Fibroblast of skin of abdomen (primary cell): ENCODE data around the gene ADAMTS2.

Source experiments
- DNase-seq: peaks from one replicate; pipeline ENCODE4 v3.0.0-alpha.2; 2013

Gene ADAMTS2

DNA sequence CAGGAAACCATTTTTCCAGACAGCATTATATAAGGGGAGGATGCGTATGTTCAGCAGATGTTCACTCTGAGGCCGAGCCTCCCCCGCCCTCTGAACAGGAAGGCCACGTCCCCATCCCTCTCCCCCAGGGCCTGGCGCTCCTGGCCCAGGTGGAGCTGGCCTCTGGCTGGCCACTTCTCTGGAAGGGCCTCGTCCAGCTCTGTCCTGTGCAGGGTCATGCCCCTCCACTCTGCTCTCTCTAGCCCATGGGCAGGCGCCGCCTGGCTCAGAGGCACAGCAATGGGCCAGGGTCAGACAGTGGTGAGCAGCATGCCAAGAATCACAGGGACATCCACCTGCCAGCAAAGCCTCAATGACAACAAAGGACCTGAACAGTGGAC, 34.2 kb downstream of the ADAMTS2 start:
- DNase-seq = peak; percentile 36

DNA sequence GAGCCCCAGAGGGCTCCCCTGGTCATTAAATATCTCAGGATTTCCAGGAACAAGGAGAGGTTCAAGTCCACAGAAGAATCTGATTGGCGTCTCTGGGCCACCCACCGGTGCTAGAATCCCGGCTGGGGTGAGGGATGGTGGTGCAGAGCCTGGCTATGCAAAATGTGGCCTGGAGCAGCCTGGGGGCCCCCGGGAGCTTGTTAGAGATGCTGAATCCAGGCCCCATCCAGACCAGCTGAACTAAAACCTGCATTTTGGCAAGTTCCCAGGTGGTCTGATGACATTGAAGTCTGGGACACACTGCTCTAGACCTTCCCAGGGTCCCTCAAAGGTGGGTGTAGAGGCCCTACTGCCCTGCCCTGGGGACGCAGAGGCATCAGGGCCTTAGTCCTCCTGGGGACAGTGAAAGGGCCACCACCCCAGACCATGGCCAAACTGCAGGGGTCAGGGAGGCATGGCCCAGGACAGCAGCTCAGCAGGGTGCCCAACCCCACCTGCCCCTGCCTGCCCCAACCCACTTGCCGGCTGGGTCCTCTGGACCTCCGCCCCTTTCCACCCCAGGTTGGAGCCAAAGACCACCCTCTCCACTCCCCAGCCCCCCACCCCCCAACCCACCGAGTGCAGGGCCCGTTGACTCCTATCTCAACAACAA, 34.7 kb downstream of the ADAMTS2 start:
- DNase-seq = no peak

DNA sequence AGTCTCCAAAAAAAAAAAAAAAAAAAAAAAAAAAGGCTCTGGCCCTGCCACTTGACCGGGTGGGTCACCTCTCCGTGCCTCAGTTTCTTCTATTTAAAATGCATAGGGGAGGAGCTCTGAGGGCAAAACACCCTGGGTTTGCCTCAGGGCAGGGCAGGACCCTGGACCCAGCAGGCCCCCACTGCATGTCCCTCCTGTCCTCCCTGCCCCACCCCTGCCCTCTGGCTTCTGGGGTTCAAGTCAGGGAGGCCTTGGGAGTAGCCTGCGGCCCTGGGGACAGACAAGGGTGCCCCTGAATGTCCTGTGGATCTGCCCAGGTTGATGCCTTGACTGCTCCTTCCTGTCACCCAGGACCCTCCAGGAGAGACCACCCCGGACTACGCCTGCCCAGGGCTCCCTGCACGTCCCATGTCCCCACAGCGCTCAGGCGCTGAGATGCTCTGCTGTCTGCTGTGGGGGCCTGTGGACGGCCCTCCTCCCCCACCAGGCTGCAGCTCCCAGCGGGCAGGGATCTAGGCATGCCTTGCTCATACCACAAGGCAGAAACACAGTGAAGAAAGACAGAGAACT, 35.4 kb downstream of the ADAMTS2 start:
- no peak for DNase-seq

DNA sequence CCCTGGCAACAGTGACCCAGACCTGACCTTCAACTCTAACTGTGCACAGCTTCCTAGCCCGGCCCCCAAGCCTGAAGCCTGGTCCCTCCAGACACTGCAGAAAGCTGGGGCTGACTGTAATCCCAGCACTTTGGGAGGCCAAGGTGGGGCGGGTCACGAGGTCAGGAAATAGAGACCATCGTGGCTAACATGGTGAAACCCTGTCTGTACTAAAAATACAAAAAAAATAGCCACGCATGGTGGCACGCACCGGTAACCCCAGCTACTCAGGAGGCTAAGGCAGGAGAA, 35.9 kb downstream of the ADAMTS2 start:
- DNase-seq = no peak

- no peak for DNase-seq
Measured at GRCh38 chr5:179308563-179309382, 36.5 kb downstream of the ADAMTS2 start.

- no peak for DNase-seq
Measured at GRCh38 chr5:179307931-179308471, 37.3 kb downstream of the ADAMTS2 start.

DNA sequence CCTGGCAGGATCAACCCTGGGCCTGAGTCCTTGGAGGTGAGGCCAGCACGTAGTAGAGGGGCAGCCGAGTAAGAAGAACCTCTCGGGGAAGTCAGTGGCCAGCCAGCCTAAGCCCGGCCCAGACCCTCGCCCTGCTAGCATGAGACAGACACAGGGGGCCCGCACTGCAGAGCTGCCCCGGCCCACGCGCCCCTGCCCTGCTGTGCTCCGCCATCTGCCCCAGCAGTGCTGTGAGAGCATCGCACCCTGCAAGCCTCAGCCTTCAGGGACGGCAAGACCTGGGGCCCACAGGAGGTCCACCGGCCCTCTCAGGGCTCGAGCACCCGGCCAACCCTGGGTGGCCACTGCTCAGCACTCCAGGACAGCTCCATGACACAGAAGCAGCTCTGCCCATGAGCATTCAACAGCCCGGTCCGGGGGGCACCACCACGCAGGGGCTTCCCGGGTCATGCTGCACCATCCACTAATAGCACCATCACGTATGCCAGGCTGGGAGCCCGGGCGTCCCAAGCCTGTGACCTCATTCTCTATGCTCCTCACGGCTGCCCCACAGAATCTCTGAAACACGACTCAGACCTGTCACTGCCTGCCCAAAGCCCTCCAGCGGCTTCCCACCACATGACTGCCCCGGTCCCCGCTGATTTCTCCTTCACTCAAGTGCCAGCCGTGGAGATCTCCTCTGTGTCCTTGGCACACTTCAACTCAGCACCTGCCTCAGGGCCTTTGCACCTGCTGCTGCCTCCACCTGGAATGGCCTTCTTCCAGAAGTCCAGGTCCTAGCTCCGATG, 38.1 kb downstream of the ADAMTS2 start:
- DNase-seq = no peak

GRCh38 chr5:179306191-179307012, 38.9 kb downstream of the ADAMTS2 start:
- peak; percentile 9 for DNase-seq

DNA sequence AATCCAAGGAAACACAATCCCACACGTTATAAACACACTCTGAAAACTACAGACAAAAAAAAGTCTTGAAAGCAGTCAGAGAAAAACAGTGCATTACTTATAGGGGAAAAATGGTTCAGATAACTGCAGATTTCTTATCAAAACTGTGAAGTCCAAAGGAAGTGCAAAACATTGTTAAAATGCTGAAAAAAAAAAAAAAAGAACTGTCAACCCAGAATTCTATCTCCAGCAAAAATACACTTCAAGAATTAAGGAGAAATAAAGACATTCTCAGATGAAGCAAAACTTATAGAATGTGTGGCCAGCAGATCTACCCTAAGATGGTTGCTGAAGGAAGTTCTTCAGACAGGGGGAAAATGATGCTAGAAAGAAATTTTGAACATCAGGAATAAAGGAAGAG, 40.4 kb downstream of the ADAMTS2 start:
- DNase-seq = no peak

- peak; percentile 72 for DNase-seq
Measured at GRCh38 chr5:179304466-179304865, 40.8 kb downstream of the ADAMTS2 start.

DNA sequence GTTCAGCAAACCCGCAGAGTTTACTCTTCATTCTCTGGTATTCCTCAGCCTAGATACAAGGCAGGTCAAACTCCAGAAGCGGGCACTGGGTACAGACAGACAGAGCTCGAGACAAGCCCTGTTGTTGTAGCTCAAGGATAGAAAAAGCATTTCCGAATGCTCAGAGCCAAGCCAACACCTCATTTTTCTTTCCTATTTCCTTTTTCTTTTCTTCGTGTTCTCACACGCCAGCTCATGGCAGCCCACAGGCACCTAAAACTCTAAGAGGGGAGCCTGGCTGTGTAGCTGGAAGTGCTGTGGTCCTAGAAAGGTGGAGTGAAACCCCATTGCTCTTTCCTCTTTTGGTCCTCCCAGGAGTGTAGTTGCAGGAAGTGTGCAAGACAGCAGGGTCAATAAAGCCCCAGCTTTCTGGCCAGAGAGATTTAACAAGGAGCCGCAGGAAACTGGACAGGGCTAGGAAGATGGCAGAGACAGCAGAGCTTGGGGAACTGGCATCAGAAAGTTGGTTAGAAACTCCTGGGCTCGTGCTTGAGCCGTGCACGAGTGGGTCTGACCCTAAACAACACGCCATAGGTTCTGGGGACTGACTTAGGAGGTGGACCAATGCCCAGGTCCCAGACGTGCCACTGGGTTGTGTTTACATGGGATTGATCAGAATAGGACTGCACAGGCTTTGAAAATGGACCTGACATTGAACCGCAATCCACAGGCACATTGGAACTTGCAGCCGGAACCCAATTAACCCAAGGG, 41.6 kb downstream of the ADAMTS2 start:
- no peak for DNase-seq

DNA sequence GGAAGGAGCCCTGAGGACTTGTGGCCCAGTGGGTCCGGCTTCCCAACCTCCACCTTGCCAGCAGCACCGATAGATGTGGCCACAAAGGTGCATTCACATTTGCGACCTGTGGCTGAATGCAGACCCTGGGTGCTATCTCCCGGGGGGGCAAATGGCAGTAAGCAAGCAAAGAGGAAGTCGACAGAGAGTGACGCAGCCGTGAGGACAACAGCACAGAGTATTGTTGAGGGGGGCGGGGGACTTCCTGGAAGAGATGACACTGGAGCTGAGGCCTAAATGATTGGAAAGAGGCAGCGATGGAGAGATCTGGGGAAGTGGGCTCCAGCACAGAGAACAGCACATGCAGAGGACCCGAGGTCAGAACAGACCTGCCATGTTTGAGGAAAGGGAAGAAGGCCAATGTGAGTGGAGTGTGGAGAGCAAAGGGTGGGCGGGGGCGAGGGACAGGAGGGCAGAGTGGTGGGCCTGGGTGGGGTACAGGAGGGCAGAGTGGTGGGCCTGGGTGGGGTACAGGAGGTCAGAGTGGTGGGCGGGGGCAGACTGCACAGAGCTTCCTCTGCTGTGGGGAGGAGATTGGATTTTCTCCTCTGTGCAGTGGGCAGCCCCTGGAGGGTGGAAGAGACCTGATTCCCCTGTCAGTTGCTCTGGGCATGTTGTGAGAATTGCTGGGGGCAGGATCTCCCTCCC, 42.6 kb downstream of the ADAMTS2 start:
- no peak for DNase-seq

DNA sequence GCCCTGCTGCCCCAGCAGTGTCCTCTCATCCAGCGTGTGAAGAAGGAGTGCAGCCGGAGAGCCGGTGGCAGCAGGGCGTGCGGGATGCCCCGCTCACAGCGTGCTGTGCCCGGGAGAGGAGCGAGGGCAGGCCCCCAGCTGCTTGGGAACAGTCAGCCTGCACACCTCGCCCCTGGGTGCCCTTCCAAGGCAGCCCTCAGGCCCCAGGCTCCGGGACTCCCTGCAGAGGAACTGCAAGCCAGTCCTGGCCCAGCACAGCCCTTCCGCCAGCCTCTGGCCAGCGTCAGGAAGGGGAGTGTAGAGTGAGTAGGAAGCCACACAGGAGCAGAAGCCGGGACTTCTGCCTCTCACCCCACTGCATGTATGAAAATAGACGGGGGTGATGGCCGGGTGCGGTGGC, 43.5 kb downstream of the ADAMTS2 start:
- no peak for DNase-seq

- no peak for DNase-seq
Measured at GRCh38 chr5:179301376-179301775, 43.9 kb downstream of the ADAMTS2 start.

DNA sequence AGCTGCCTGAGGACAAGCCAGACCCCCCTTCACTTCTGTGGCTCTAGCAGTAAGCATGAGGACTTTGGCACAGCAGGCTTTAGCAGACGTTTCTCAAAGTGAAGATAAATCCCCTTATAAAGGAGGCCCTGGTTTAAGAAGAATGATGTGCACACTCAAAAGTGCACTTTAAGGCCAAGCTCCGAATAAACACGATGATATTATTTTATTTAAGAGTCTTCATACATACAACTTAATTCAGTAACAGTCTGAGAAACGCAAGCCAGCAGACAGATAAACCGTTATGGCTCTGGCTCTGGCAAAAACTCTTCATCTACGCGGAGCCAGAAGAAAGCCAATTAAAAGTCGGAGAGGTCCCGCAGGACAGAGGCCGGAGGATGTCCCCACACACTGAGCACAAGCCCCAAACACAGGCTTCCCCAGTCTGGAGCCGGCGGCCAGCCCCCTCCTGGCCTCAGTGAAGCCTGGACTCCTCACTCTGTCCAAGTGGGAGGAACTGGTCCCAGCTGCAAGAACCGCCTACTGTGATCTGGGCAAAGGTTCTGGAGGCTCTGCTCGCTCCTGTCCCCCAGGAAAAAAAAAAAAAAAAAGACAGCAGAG, 44.6 kb downstream of the ADAMTS2 start:
- DNase-seq = no peak

DNA sequence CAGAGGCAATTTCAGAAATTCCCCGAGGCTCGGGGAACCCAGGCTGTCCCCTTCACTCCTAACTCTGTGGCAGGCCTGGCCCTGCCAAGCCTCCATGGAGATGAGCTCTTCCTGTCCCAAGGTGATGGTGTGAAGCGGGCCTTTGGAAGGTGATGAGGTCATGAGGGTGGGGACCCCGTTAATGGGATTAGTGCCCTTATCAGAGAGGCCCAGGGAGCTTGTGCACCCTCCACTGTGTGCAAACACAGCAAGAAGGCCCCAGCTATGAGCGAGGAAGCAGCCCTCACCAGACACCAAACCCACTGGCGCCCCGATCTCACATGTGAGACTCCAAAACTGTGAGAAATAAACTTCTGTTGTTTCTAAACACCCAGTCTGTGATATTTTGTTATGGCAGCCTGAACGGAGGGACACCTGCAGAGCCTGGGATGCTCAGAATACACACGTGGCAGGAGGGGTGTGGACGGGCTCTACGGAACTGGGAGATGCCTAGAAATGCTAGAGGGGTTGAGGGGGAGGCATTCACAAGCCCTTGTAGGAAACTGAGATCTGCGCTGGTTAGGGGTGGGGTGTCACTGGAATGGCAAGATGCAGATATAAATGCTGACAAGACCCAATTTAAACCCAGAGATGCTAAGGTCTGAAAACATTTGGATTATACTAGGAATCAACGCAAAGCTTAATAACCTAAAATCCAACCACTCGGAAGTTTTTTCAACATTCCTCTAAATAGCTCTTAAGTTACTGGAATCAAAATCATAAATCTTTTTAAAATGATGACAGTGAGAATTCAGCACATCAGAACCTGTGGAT, 46.9 kb downstream of the ADAMTS2 start:
- no peak for DNase-seq

DNA sequence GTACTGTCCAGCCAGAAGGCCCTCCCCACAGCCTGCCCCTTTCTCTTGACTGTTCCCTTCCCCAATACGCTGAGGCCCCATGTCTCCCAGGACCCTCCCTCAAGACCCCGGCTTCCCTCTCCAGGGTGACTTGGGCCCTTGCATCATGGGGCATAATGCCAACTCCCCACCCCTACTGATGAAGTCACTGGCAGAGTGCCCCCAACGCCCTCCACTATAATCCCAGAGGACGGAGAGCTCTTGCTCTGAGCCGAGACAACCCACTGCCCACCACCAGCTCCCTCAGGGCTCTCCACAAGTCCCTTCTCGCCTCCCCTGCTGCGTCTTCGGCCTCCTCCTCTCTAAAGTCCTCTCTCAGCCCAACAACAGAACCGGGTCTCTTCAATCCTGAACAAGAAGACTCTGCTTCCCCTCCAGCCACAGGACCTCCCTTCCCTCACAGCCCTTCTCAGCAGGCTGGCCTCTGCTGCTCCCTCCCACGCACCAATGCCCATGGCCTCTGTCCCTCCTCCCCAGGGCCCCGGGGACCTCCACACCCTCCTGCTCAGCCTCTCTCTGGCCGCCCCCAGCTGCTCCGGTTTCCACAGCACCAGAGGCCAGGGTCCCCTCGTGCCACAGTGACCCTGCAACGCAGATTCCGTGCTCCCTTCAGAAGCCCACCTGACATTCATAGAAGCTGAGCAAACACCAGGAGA, 47.6 kb downstream of the ADAMTS2 start:
- no peak for DNase-seq

DNA sequence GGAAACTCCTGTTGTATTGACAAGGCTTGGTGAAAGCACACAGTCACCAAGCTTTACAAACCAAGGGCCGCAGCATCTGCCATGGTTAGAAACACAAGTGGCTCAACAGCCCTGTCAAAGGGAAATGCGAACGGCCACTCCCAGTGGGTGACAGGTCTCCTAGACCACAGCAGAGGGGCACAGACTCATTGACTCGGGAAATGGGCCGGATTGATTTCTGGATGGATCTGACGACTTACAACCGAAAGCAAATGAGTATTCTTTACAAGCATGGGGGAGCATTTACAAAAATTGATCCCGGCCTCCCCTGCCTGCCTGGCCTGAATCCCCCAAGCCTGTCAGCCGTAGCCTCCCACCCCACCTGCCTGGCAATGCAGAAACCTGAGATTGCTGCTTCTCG, 48.2 kb downstream of the ADAMTS2 start:
- DNase-seq = no peak
